NCI-H1048 (cell line): Measurements from ENCODE around the gene CDR2.
"Not testable (repeated sequence)": the region's sequence is repeated elsewhere in the genome, so short reads cannot be mapped to it uniquely, and the experiment has no call there.

Source experiments
- DNase-seq: peaks from one replicate; lab custom pipeline; 2025; lab: John Stamatoyannopoulos, UW

The CDR2 gene

DNA sequence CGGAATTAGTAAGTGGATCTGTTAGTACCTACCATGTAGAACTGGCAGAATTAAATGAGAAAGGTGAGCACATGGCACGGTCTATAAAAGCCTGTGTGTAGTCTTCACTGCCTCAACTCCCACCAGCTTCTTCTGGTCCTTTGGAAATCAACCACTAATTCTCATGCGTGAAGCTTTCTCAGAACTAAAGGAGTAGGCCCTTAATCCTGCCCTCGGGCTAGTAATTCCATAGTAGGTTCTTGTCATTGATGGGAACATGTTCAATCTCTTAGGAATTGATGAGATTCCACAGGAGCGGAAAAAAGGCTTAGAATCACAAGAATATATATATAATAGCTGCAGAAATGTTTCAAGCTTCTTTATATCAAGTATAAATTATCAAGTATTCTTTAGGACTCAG, 21.7 kb downstream of the CDR2 start:
- DNase-seq = no peak

GRCh38 chr16:22352140-22352539, 22.3 kb downstream of the CDR2 start:
- no peak for DNase-seq

- DNase-seq = not testable (repeated sequence)
Observed at GRCh38 chr16:22351017-22351416, 23.4 kb downstream of the CDR2 start.

GRCh38 chr16:22348291-22348690, 26.1 kb downstream of the CDR2 start:
- DNase-seq = no peak

GRCh38 chr16:22347100-22347820, 27.2 kb downstream of the CDR2 start:
- DNase-seq = no peak

DNA sequence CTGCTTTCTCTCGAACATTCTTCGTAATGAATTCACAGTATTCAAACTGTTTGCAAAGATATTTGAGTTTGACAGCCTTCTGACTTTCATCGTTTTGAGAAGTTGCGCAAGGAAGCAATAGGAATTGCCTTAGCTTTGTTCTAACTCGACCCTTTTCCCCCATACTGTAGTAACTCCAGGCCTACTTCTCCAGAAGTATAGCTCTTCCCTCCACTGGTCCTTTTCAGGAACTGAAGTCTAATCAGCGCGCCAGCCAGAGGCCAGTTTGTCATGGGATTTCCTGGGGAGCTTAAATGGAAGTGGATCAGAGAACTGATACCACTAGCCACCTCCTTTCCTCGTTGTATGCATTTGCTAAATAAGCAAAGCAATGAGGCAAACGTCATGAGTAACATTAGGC, 27.9 kb downstream of the CDR2 start:
- no peak for DNase-seq

DNA sequence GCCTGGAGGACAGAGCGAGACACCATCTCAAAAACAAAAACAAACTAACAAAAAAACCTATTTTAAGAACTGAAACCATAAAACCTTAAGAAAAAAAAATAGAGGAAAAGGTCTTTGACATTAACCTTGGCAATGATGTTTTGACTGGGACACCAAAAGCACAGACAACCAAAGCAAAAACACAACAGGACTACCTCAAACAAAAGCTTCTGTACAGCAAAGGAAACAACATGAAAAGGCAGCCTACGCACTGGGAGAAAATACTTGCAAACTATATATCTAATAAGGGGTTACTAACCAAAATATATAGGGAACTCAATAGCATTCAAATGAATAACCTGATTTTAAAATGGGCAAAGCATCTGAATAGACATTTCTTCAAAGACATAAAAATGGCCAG, 32.3 kb downstream of the CDR2 start:
- DNase-seq = no peak

DNA sequence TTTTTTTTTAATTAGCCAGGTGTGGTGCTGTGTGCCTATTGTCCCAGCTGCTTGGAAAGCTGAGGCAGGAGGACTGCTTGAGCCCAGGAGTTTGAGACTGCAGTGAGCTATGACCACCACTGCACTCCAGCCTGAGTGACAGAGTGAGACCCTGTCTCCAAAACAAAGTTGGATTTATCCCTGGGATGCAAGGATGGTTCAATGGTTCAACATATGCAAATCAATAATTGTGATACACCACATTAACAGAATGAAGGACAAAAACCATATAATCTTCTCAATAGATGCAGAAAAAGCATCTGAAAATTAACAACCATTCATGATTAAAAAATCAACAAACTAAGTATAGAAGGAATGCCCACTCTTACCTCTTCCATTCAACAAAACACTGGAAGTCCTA, 33.5 kb downstream of the CDR2 start:
- DNase-seq = no peak

DNA sequence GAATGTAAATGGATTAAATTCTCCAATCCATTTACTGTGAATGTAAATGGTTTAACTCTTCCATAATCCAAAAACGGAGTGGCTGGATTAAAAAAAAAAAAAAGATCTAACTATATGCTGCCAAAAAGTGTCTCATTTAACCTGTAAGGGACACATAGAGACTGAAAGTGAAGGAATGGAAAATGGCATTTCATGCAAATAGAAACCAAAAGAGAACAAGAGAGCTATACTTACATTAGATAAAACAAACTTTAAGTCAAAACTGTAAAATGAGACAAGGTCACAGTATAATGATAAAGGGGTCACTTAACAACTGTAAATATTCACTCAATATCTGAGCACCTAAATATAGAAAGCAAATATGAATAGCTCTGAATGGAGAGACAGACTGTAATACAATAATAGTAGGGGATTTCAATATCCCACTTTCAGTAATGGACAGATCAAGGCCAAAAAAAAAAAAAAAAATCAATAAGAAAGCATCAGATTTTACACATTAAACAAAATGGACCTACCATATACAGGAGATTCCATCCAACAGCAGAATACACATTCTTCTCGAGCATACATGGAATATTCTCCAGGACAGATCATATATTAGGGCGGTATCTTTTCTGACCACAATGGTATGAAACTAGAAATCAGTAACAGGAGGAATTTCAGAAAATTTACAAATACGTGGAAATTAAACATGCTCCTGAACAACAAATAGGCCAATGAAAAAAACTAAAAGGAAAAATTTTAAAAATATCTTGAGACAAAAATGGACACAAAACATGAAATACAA, 36.4 kb downstream of the CDR2 start:
- no peak for DNase-seq

- no peak for DNase-seq
Observed at GRCh38 chr16:22337045-22337444, 37.4 kb downstream of the CDR2 start.

DNA sequence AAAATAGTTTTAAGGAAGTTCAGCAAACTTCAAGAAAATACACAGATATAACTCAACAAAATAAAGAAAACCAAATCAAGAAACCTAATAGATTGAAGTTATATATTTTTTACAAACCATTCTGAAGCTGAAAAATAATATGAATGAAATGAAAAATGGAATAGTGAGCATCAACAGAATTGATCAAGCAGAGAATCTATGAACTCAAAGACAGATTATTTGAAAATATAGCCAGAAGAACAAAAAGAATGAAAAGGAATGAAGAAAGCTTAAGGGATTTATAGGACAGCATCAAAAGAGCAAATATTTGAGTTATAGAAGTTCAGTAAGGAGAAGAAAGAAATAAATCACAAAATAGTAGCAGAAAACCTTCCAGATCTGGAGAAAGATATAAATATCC, 37.8 kb downstream of the CDR2 start:
- no peak for DNase-seq

GRCh38 chr16:22335668-22336246, 38.7 kb downstream of the CDR2 start:
- no peak for DNase-seq

DNA sequence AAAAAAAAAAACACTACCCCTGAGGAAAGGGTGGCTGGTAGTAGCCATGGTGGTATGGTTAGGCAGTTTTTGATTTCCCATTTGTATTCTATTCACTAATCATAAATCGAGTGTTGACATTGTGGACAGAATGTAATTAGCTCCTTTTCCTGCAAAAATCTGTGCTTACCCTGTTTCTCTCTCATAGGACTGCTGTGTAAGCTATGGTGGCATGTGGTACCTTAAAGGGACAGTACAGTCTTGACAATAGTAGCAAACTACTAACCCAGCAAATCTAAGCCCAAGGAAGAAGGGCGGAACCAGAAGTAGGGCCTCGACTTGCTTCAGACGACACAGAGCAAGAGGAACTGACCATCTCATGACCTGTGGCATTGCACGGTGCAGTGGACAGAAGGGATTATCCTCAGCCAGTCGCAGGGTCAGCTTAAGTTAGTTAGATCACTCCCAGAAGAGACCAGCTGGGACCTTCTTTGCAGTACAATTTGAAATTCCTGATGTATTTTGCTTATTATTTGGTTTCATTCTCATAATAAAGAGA, 40.9 kb downstream of the CDR2 start:
- DNase-seq = no peak

- no peak for DNase-seq
Observed at GRCh38 chr16:22330326-22330725, 44.1 kb downstream of the CDR2 start.

DNA sequence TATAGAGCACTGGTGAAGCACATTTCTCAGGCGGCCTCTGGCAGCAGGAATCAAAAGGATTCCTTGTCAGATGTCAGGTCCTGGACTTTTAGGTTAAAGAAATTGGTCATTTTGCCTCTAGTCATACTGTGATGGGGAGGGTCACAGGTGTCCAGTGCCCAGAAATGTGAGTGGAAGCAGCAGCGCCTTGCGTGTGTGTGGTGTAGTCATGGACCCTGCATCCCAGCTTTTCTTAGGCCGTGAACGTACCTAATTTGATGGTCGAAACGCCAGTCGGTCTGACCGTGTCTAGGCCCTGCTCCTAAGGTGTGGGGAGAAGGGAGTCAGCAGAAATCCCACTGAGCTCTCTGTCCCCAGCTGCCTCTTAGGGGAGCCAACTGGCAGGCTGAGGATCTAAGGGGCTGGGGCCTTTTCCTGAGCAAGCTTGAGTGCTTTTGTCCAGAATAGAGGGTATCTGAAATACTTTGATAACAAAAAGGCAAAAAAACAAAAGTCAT, 45.2 kb downstream of the CDR2 start:
- DNase-seq = no peak

- no peak for DNase-seq
Observed at GRCh38 chr16:22328081-22328725, 46.2 kb downstream of the CDR2 start.

DNA sequence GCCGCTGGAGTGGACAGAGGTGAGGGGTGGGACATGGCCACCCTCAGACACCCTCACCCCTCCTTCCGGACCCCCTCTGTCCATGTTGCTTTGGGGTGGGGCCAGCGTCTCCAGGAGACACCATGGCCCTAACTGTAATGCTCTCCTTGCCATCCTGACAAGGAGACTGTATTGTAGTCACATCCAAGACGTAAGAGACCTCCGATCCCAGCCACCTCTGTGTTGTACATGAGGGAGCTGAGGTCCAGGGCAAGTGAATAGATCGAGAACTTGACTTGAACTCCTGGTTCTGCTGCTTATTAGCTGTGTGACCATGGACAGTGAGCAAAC, 47.0 kb downstream of the CDR2 start:
- DNase-seq = no peak

GRCh38 chr16:22326771-22327445, 47.5 kb downstream of the CDR2 start:
- DNase-seq = no peak

- DNase-seq = no peak
Observed at GRCh38 chr16:22326369-22326652, 48.1 kb downstream of the CDR2 start.

DNA sequence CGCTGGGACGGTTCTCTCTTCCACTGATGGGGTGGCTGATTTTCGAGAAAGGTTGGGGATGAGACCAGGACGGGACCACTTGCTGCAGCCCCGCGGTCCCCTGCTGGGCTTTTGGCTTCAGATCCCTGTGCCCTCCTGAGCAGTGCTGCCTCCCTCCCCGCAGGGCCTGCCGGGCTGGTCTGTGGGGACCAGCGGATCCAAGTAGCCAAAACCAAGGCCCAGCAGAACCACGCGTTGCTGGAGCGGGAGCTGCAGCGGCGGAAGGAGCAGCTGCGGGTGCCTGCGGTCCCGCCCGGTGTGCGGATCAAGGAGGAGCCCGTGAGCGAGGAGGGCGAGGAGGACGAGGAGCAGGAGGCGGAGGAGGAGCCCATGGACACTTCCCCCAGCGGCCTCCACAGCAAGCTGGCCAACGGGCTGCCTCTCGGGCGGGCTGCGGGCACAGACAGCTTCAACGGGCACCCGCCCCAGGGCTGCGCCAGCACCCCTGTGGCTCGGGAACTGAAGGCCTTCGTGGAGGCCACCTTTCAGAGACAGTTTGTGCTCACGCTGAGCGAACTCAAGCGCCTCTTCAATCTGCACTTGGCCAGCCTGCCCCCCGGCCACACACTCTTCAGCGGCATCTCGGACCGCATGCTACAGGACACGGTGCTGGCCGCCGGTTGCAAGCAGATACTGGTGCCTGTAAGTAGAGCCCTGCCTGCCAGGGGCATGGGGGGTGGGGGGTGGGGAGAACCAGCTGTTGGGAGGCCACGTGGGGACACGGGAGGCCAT, 48.6 kb downstream of the CDR2 start:
- DNase-seq = no peak
